Measurements from ENCODE around the gene CD37. TPM values are rescaled to one million over a fixed set of nuclear protein-coding genes. Genes with fewer than 3 reads are reported as not detected.
"Not testable (repeated sequence)": the region's sequence is repeated elsewhere in the genome, so short reads cannot be mapped to it uniquely, and the experiment has no call there.

The CD37 gene
- total RNA-seq, 2 donors from 2014 or later: 2.6 to 12.1 TPM

GRCh38 chr19:49366110-49366509 lies 30.9 kb downstream of the CD37 start:
- no peaks in the 10 kb centered on the region for H3K27me3 ChIP-seq
- H3K4me3 ChIP-seq: no peak overlapping the region
- H3K4me1 ChIP-seq: peaks cover 0 to 12% of the 10 kb centered on the region in 2 donors
- H3K36me3 ChIP-seq: no peaks in the 10 kb centered on the region
- H3K9me3 ChIP-seq: peaks cover 0 to 13% of the 10 kb centered on the region in 2 donors
- H3K27ac ChIP-seq: no peak overlapping the region
- no peak for TF ChIP-seq CTCF (IDR thresholded peaks at IDR 0.05)
- no peak for DNase-seq (ENCODE audit: low spot score)

- no peak for DNase-seq (ENCODE audit: low spot score)
- H3K27me3 ChIP-seq: no peaks in the 10 kb centered on the region
- H3K4me1 ChIP-seq: no peaks in the 10 kb centered on the region
- H3K27ac ChIP-seq: no peak overlapping the region
- H3K4me3 ChIP-seq: no peak overlapping the region
- H3K36me3 ChIP-seq: no peaks in the 10 kb centered on the region
- TF ChIP-seq CTCF (IDR thresholded peaks at IDR 0.05): no peak
- H3K9me3 ChIP-seq: peaks cover 0 to 13% of the 10 kb centered on the region in 2 donors
Observed at GRCh38 chr19:49368711-49369358, 33.6 kb downstream of the CD37 start.

- Histone ChIP-seq H3K4me3 (no peak overlapping the region), H3K4me1 (no peaks in the 10 kb centered on the region), H3K9me3 (peaks cover 0 to 13% of the 10 kb centered on the region in 2 donors), H3K27me3 (no peaks in the 10 kb centered on the region), H3K27ac (no peak overlapping the region), H3K36me3 (no peaks in the 10 kb centered on the region)
- no peak for TF ChIP-seq CTCF (IDR thresholded peaks at IDR 0.05)
- DNase-seq (ENCODE audit: low spot score): no peak
Observed at GRCh38 chr19:49371184-49371583, 36.0 kb downstream of the CD37 start.

- not testable (repeated sequence) for H3K4me1 ChIP-seq; H3K36me3 ChIP-seq; H3K27ac ChIP-seq; H3K27me3 ChIP-seq; H3K4me3 ChIP-seq; DNase-seq (ENCODE audit: low spot score)
- H3K9me3 ChIP-seq: peaks cover 0 to 13% of the 10 kb centered on the region in 2 donors
Observed at GRCh38 chr19:49373174-49373573, 38.0 kb downstream of the CD37 start.

GRCh38 chr19:49374665-49375434 lies 39.6 kb downstream of the CD37 start:
- Histone ChIP-seq H3K36me3 (no peaks in the 10 kb centered on the region), H3K9me3 (peaks cover 0 to 1% of the 10 kb centered on the region in 2 donors), H3K4me3 (no peak overlapping the region), H3K27me3 (no peaks in the 10 kb centered on the region), H3K27ac (no peak overlapping the region), H3K4me1 (no peaks in the 10 kb centered on the region)
- TF ChIP-seq CTCF (IDR thresholded peaks at IDR 0.05): no peak
- no peak for DNase-seq (ENCODE audit: low spot score)

- no peaks in the 10 kb centered on the region for H3K36me3 ChIP-seq
- no peak for TF ChIP-seq CTCF (IDR thresholded peaks at IDR 0.05)
- H3K27me3 ChIP-seq: no peaks in the 10 kb centered on the region
- H3K27ac ChIP-seq: no peak overlapping the region
- no peaks in the 10 kb centered on the region for H3K4me1 ChIP-seq
- H3K4me3 ChIP-seq: no peak overlapping the region
- DNase-seq (ENCODE audit: low spot score): no peak
- peaks cover 6 to 17% of the 10 kb centered on the region in 2 donors for H3K9me3 ChIP-seq
Observed at GRCh38 chr19:49378512-49378911, 43.3 kb downstream of the CD37 start.

Data from right atrium auricular region (tissue), 2 donors.